ENCODE data around the gene FMN2. TPM values are rescaled to one million over a fixed set of nuclear protein-coding genes. Genes with fewer than 3 reads are reported as not detected.
"Not testable (repeated sequence)": the region's sequence is repeated elsewhere in the genome, so short reads cannot be mapped to it uniquely, and the experiment has no call there.

The FMN2 gene
- total RNA-seq, 2 experiments from 2014 or later, result not detected

DNA sequence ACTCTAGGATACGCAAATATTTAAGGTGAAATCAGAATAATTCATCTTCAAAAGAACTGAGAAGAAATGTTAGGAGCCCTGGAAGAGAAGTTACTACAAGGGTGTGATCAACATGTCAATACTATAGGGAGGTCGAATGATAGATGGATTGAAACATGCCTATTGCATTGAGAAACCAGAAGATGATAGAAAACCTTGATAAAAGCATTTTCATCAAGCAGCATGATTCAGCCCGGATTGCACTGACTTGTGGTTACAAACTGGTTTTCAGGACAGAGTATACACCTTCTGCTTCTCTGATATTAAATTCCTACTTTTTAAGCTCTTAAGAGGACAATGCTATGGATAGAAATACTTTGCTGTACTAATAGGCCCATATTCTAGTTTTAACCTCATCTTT lies 164.2 kb downstream of the FMN2 start:
- intact Hi-C loops (cut with micrococcal nuclease), result no loop called here
- DNase-seq (no peak), ATAC-seq (no peak)
- H3K4me1 Mint-ChIP-seq (ENCODE audit: low read depth), result no peaks in the 10 kb centered on the region
- POLR2A ChIA-PET, result no interaction called here
- TF ChIP-seq, protein P1, sequence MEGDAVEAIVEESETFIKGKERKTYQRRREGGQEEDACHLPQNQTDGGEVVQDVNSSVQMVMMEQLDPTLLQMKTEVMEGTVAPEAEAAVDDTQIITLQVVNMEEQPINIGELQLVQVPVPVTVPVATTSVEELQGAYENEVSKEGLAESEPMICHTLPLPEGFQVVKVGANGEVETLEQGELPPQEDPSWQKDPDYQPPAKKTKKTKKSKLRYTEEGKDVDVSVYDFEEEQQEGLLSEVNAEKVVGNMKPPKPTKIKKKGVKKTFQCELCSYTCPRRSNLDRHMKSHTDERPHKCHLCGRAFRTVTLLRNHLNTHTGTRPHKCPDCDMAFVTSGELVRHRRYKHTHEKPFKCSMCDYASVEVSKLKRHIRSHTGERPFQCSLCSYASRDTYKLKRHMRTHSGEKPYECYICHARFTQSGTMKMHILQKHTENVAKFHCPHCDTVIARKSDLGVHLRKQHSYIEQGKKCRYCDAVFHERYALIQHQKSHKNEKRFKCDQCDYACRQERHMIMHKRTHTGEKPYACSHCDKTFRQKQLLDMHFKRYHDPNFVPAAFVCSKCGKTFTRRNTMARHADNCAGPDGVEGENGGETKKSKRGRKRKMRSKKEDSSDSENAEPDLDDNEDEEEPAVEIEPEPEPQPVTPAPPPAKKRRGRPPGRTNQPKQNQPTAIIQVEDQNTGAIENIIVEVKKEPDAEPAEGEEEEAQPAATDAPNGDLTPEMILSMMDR (IDR thresholded peaks at IDR 0.05), result no peak
- no peaks in the 10 kb centered on the region for H3K27me3 Mint-ChIP-seq
- H3K36me3 Mint-ChIP-seq (ENCODE audit: low read depth), result no peaks in the 10 kb centered on the region
- peaks cover 16% of the 10 kb centered on the region for H3K9me3 Mint-ChIP-seq
- CTCF ChIA-PET, result no interaction called here
- H3K4me3 Mint-ChIP-seq, result no peak overlapping the region
- H3K27ac Mint-ChIP-seq, result no peak overlapping the region

DNA sequence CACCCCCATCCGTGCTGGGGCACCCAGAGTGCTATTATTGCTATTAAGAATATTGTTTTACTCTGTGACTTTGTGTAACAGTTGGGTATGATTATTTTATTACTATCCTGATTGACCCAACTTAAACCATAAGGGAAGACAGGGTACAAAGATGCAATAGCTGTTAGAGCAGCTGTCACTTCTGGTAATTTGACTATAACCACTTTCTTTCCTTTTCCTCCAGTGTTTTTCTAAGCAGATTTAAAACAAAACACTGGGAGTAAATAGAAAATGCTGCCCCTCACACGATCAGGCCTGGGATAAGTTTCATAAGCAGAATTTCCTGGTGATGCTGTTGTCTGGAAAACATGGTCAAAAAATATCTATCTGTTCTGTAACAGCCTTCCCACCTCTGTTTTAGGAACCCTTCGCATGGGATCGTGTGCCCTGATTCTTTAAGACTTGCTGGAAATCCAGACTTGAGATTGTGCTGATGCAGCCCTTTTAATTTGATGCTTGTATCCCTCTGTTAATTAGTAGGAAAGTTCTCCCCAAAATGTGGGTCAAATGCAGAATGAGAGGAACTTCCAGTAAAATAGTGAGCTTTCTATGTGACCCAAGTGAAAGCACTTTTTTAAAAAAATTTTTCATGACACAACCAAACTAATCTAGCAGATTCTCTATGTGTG lies 165.3 kb downstream of the FMN2 start:
- CTCF ChIA-PET, result no interaction called here
- POLR2A ChIA-PET, result no interaction called here
- no peaks in the 10 kb centered on the region for H3K27me3 Mint-ChIP-seq

DNA sequence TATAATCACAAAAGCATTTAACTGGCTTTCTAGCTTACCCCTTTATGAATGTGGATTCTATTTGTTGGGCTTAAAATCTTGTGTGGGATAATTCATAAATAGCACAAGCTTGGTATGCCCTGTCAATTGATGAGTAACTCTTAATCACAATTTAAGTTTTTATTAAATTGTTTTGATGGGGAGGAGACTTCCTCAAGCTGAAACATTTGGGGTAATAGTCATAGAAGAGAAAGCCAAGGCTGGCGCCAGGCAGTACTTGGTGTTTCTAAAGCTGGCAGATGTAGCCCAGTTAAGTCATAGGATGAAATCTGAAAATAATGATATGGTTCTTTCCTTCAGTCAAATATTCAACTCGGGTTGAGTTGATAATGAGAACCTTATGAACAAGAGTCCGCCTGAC lies 167.2 kb downstream of the FMN2 start:
- no peaks in the 10 kb centered on the region for H3K27me3 Mint-ChIP-seq
- TF ChIP-seq, protein P1 (IDR thresholded peaks at IDR 0.05), result no peak
- ATAC-seq, result no peak
- no peak for DNase-seq
- intact Hi-C loops (cut with micrococcal nuclease), result no loop called here
- H3K36me3 Mint-ChIP-seq (ENCODE audit: low read depth), result no peaks in the 10 kb centered on the region
- no peak overlapping the region for H3K4me3 Mint-ChIP-seq
- no peaks in the 10 kb centered on the region for H3K4me1 Mint-ChIP-seq (ENCODE audit: low read depth)
- CTCF ChIA-PET, result no interaction called here
- POLR2A ChIA-PET, result no interaction called here
- H3K27ac Mint-ChIP-seq, result no peak overlapping the region
- peaks cover 6% of the 10 kb centered on the region for H3K9me3 Mint-ChIP-seq

More for the DNA sequence above, 165.3 kb downstream of the FMN2 start:
- ATAC-seq (no peak), DNase-seq (no peak)
- Mint-ChIP-seq H3K9me3 (peaks cover 16% of the 10 kb centered on the region), H3K27ac (no peak overlapping the region), H3K4me1 (ENCODE audit: low read depth) (no peaks in the 10 kb centered on the region), H3K4me3 (no peak overlapping the region), H3K36me3 (ENCODE audit: low read depth) (no peaks in the 10 kb centered on the region)
- TF ChIP-seq, protein P1 (IDR thresholded peaks at IDR 0.05), result no peak
- intact Hi-C loops (cut with micrococcal nuclease), result no loop called here

DNA sequence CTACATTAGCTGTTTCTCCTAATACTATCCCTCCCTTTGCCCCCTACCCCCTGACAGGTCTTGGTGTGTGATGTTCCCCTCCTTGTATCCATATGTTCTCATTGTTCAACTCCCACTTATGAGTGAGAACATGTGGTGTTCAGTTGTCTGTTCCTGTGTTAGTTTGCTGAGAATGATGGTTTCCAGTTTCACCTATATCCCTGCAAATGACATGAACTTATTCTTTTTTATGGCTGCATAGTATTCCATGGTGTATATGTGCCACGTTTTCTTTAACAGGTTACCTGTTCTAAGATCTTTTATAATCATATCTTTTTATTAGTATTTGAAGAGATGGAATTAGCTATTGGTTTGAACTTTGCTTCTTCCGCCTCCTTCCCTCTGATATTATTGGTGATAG lies 172.8 kb downstream of the FMN2 start:
- H3K27me3 Mint-ChIP-seq; CTCF ChIA-PET; DNase-seq; ATAC-seq; H3K36me3 Mint-ChIP-seq (ENCODE audit: low read depth); H3K27ac Mint-ChIP-seq; H3K4me3 Mint-ChIP-seq; H3K9me3 Mint-ChIP-seq; H3K4me1 Mint-ChIP-seq (ENCODE audit: low read depth); intact Hi-C loops (cut with micrococcal nuclease); POLR2A ChIA-PET: not testable (repeated sequence)

DNA sequence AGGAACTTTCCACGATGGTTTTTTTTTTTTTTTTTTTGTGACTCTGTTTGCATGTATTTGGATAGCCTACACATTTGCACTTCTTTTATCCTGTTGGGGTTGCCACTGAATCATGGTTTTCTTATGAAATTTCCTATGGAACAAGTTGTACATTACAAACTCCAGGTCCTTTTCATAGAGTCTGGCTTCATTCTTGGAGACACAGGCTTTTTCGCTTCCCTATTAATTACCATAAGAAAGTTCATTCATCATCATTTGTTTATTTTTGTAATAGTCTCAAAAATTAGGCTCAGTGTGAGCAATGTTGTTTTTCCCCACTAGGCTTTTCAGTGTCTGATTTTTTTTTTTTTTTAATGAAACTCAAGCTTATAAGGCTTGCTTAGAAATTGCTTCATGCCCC lies 179.4 kb downstream of the FMN2 start:
- intact Hi-C loops (cut with micrococcal nuclease), result no loop called here
- ChIA-PET POLR2A (no interaction called here), CTCF (no interaction called here)
- Mint-ChIP-seq H3K9me3 (peaks cover 9% of the 10 kb centered on the region), H3K36me3 (ENCODE audit: low read depth) (no peaks in the 10 kb centered on the region), H3K4me1 (ENCODE audit: low read depth) (no peaks in the 10 kb centered on the region), H3K4me3 (no peak overlapping the region), H3K27ac (no peak overlapping the region), H3K27me3 (no peaks in the 10 kb centered on the region)
- TF ChIP-seq, protein P1 (IDR thresholded peaks at IDR 0.05), result no peak
- ATAC-seq (no peak), DNase-seq (no peak)

DNA sequence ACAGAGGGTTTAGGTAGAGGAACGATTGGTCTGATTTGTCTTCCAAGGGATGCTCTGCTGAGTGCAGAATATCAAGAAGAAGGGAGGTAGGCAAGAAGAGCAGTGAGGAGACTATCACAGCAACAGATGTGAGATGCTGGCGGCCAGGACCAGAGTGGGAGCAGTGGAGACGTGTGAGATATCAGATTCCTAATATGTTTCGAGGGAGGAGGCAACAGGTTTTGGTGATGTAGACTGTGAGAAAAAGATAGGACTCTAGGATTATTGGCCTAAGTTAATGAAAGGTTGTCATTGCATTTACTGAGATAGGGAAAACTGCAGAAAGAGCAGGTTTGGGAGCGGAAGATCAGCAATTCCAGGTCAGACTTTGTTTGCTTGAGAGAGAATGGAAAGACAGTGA lies 182.9 kb downstream of the FMN2 start:
- ChIA-PET CTCF (no interaction called here), POLR2A (no interaction called here)
- Mint-ChIP-seq H3K4me1 (ENCODE audit: low read depth) (no peaks in the 10 kb centered on the region), H3K27me3 (no peaks in the 10 kb centered on the region), H3K4me3 (no peak overlapping the region), H3K9me3 (peaks cover 11% of the 10 kb centered on the region), H3K27ac (no peak overlapping the region), H3K36me3 (ENCODE audit: low read depth) (no peaks in the 10 kb centered on the region)
- intact Hi-C loops (cut with micrococcal nuclease), result no loop called here
- DNase-seq (no peak), ATAC-seq (no peak)
- TF ChIP-seq, protein P1 (IDR thresholded peaks at IDR 0.05), result no peak

DNA sequence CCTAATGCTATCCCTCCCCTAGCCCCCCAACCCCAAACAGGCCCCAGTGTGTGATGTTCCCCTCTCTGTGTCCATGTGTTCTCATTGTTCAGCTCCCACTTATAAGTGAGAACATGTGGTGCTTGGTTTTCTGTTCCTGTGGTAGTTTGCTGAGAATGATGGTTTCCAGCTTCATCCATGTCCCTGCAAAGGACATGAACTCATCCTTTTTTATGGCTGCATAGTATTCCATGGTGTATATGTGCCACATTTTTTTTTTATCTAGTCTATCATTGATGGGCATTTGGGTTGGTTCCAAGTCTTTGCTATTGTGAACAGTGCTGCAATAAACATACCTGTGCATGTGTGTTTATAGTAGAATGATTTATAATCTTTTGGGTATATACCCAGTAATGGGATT lies 183.5 kb downstream of the FMN2 start:
- intact Hi-C loops (cut with micrococcal nuclease); DNase-seq; H3K4me1 Mint-ChIP-seq (ENCODE audit: low read depth); H3K36me3 Mint-ChIP-seq (ENCODE audit: low read depth); H3K27me3 Mint-ChIP-seq; CTCF ChIA-PET; H3K27ac Mint-ChIP-seq; H3K4me3 Mint-ChIP-seq; POLR2A ChIA-PET; ATAC-seq: not testable (repeated sequence)
- H3K9me3 Mint-ChIP-seq, result peaks cover 11% of the 10 kb centered on the region
